ENCODE results near the gene FOXC1. TPM values are rescaled to one million over a fixed set of nuclear protein-coding genes. Genes with fewer than 3 reads are reported as not detected.

FOXC1 gene
- total RNA-seq, 2 donors from 2014 or later = 0.07 to 0.10 TPM

Other genes with a start within 250 kb of the FOXC1 start
- not detected for gene FOXF2, start 220.3 kb upstream of the FOXC1 start, total RNA-seq

All from activated naive CD4-positive, alpha-beta T cell treated with anti-CD3 and anti-CD28 coated beads, Interleukin-2, amount 50 U/mL, for 72 hours (primary cell).